GM18502 (cell line): ENCODE data around the gene JOSD1.

Source experiments
- ATAC-seq: cut with Tn5 transposase; IDR thresholded peaks from one replicate; pipeline ENCODE4 v1.9.1; 2021; ENCODE audit warnings: mild to moderate bottlenecking; ENCODE audit not compliant: unreplicated experiment, poor library complexity

The JOSD1 gene

GRCh38 chr22:38638728-38639127 is 62.0 kb downstream of the JOSD1 start:
- ATAC-seq: no peak

GRCh38 chr22:38638216-38638615 is 62.5 kb downstream of the JOSD1 start:
- ATAC-seq: no peak
